HTR-8/SVneo (cell line): ENCODE results near the gene CD300H.

Source experiments
- DNase-seq: peaks from one replicate; pipeline ENCODE4 v3.0.0; 2011; ENCODE audit warnings: low spot score, mixed read lengths; ENCODE audit not compliant: insufficient read length
- FAIRE-seq: peaks from 2 replicates; lab custom pipeline; 2011; peaks lifted over from hg19 to GRCh38; lab: Jason Lieb, UNC

Gene CD300H

GRCh38 chr17:74555427-74555940 lies 11.8 kb downstream of the CD300H start:
- FAIRE-seq (no peak), DNase-seq (no peak)

GRCh38 chr17:74554909-74555308 lies 12.4 kb downstream of the CD300H start:
- FAIRE-seq: no peak
- DNase-seq: no peak

GRCh38 chr17:74552037-74552436 lies 15.3 kb downstream of the CD300H start:
- FAIRE-seq (no peak), DNase-seq (peak; percentile 26)

GRCh38 chr17:74550602-74551001 lies 16.7 kb downstream of the CD300H start:
- FAIRE-seq: no peak

GRCh38 chr17:74549343-74549742 lies 18.0 kb downstream of the CD300H start:
- FAIRE-seq (no peak), DNase-seq (no peak)

More at GRCh38 chr17:74550602-74551001, 16.7 kb downstream of the CD300H start:
- DNase-seq: no peak

GRCh38 chr17:74547736-74548135 lies 19.6 kb downstream of the CD300H start:
- FAIRE-seq (no peak), DNase-seq (peak; percentile 28)

- DNase-seq (no peak), FAIRE-seq (no peak)
Measured at GRCh38 chr17:74547264-74547663, 20.0 kb downstream of the CD300H start.

- no peak for DNase-seq
- no peak for FAIRE-seq
Measured at GRCh38 chr17:74546586-74546985, 20.7 kb downstream of the CD300H start.

GRCh38 chr17:74545843-74546230 lies 21.5 kb downstream of the CD300H start, which contains the start of gene CD300C:
CD300C (minus strand) TSS chr17:74546115; CDS start chr17:74545782, 333 bp downstream.
- no peak for DNase-seq
- FAIRE-seq: no peak

- FAIRE-seq (peak; percentile 94), DNase-seq (no peak)
Measured at GRCh38 chr17:74544991-74545842, 22.1 kb downstream of the CD300H start.

- FAIRE-seq: peak; percentile 36
- DNase-seq: no peak
Measured at GRCh38 chr17:74543891-74544760, 23.2 kb downstream of the CD300H start.

GRCh38 chr17:74543406-74543805 lies 23.9 kb downstream of the CD300H start:
- FAIRE-seq: no peak
- DNase-seq: no peak

GRCh38 chr17:74542727-74543383 lies 24.5 kb downstream of the CD300H start:
- FAIRE-seq (no peak), DNase-seq (no peak)

- no peak for FAIRE-seq
Measured at GRCh38 chr17:74542166-74542565, 25.1 kb downstream of the CD300H start.

GRCh38 chr17:74541176-74542111 lies 25.9 kb downstream of the CD300H start:
- DNase-seq (no peak), FAIRE-seq (no peak)

More at GRCh38 chr17:74542166-74542565, 25.1 kb downstream of the CD300H start:
- DNase-seq: no peak

GRCh38 chr17:74539281-74539820 lies 28.0 kb downstream of the CD300H start:
- FAIRE-seq: no peak
- DNase-seq: no peak

- FAIRE-seq: no peak
- DNase-seq: no peak
Measured at GRCh38 chr17:74536890-74537289, 30.4 kb downstream of the CD300H start.

- DNase-seq: no peak
Measured at GRCh38 chr17:74532115-74532514, 35.2 kb downstream of the CD300H start.

GRCh38 chr17:74531231-74531761 lies 36.0 kb downstream of the CD300H start, which contains the start of gene CD300LB:
CD300LB (minus strand) TSS chr17:74531475; CDS start chr17:74531350, 125 bp downstream.
- DNase-seq: no peak
- no peak for FAIRE-seq

More at GRCh38 chr17:74532115-74532514, 35.2 kb downstream of the CD300H start:
- no peak for FAIRE-seq
